HepG2 (cell line): ENCODE data around the gene TUBA4B. TPM values are rescaled to one million over a fixed set of nuclear protein-coding genes. Genes with fewer than 3 reads are reported as not detected.

Experiments used
- CAMTA2 ChIP-seq: sonication (generic); formaldehyde crosslinking; IDR thresholded peaks from 2 replicates; pipeline ENCODE4 v1.4.0; 2020; ENCODE audit warnings: mild to moderate bottlenecking, missing genetic modification reagents, borderline replicate concordance
- ERF ChIP-seq: IDR thresholded peaks from 2 replicates; pipeline ENCODE4 v1.6.1; 2018; ENCODE audit warnings: missing biosample characterization, missing genetic modification reagents
- FIP1L1 ChIP-seq: fragments of 200-400 bp; formaldehyde crosslinking; IDR thresholded peaks from 2 replicates; pipeline ENCODE4 v1.6.1; 2018; ENCODE audit warnings: low read depth, mild to moderate bottlenecking, low read length, moderate library complexity, borderline replicate concordance; ENCODE audit not compliant: insufficient read depth
- HDAC2 ChIP-seq: sonication (generic); formaldehyde crosslinking; IDR thresholded peaks from 2 replicates; pipeline ENCODE4 v1.4.0; 2020; ENCODE audit warnings: missing genetic modification reagents
- HES4 ChIP-seq: sonication (generic); formaldehyde crosslinking; IDR thresholded peaks from 2 replicates; pipeline ENCODE4 v1.9.0; 2021; ENCODE audit warnings: mild to moderate bottlenecking, missing genetic modification reagents, borderline replicate concordance
- RFX5 ChIP-seq: IDR thresholded peaks from 2 replicates; pipeline ENCODE4 v1.6.1; 2011; ENCODE audit warnings: low read depth, low read length, improper control_type of control experiment
- SNAPC2 ChIP-seq: sonication (generic); formaldehyde crosslinking; IDR thresholded peaks from 2 replicates; pipeline ENCODE4 v1.8.1; 2022; ENCODE audit warnings: mild to moderate bottlenecking, missing genetic modification reagents
- ZBTB8A ChIP-seq: sonication (generic); formaldehyde crosslinking; IDR thresholded peaks from 2 replicates; pipeline ENCODE4 v1.4.0; 2020; ENCODE audit warnings: mild to moderate bottlenecking, low read depth, missing genetic modification reagents, borderline replicate concordance
- ZNF234 ChIP-seq: sonication (generic); formaldehyde crosslinking; conservative IDR thresholded peaks from 2 replicates; pipeline ENCODE4 v1.5.1; 2020; ENCODE audit warnings: mild to moderate bottlenecking, missing genetic modification reagents
- ZNF24 ChIP-seq: fragments of 450-650 bp; IDR thresholded peaks from 2 replicates; pipeline ENCODE4 v1.6.1; 2017; ENCODE audit warnings: antibody characterized with exemption, mild to moderate bottlenecking
- ZNF574 ChIP-seq: sonication (generic); formaldehyde crosslinking; IDR thresholded peaks from 2 replicates; pipeline ENCODE4 v1.4.0; 2020; ENCODE audit warnings: missing genetic modification reagents
- ZNF616 ChIP-seq: sonication (generic); formaldehyde crosslinking; IDR thresholded peaks from 2 replicates; pipeline ENCODE4 v1.5.0; 2020; ENCODE audit warnings: low read depth, mild to moderate bottlenecking, missing genetic modification reagents
- polyA plus RNA-seq, 8 experiments: library from polyadenylated mRNA; depleted of rRNA in 3 of 8; stranded (reverse) in 7 of 8; unstranded in 1 of 8; fragments of >200 nt; fragmentation: Illumina TruSeq in 4 of 8; extraction: Trizol in 4 of 8; gene quantifications; 2 replicates each; pipeline versions ENCODE4 v1.2.1 to v1.2.3, GENCODE V29; 2011 to 2016; ENCODE audit warnings: low read depth in 4 of 8, missing spikeins in 1 of 8, mixed read lengths in 1 of 8; ENCODE audit not compliant: insufficient read depth in 1 of 8
- total RNA-seq, 5 experiments: library from RNA; depleted of rRNA; stranded (reverse); fragments of >200 nt; fragmentation: Illumina TruSeq; extraction: Trizol; gene quantifications; 2 replicates each; pipeline ENCODE4 v1.2.3, GENCODE V29; 2016; ENCODE audit warnings: low read depth in 1 of 5
- TF ChIP-seq, protein P1 (sequence below): IDR thresholded peaks from 2 replicates; pipeline ENCODE4 v1.6.1; 2012; ENCODE audit warnings: low read depth, low read length, improper control_type of control experiment
- TF ChIP-seq, protein P2 (sequence below): sonication (generic); formaldehyde crosslinking; IDR thresholded peaks from 2 replicates; pipeline ENCODE4 v1.5.0; 2020; ENCODE audit warnings: missing genetic modification reagents, mild to moderate bottlenecking, borderline replicate concordance
- TF ChIP-seq, protein P3 (sequence below): sonication (generic); formaldehyde crosslinking; IDR thresholded peaks from one replicate; pipeline ENCODE4 v1.5.1; 2020; ENCODE audit warnings: mild to moderate bottlenecking, missing genetic modification reagents; ENCODE audit errors: not compliant biosample characterization

The TUBA4B gene
- total and polyA plus RNA-seq, 2 of the 13 experiments (the other 11 are each of a cell fraction or from before 2014, with no cell fraction given), result 0.18 to 0.22 TPM

- TF ChIP-seq ZNF574 (CRISPR knock-in tag) (no peak), ZNF24 (no peak), ZNF234 (CRISPR knock-in tag) (no peak), RFX5 (no peak), SNAPC2 (no peak), ZNF616 (CRISPR knock-in tag) (no peak), FIP1L1 (no peak), ZBTB8A (no peak), HES4 (CRISPR knock-in tag) (0 out of 2 replicates have a peak, but pooled peaks have one; percentile 57), ERF (CRISPR knock-in tag) (no peak), HDAC2 (no peak), CAMTA2 (CRISPR knock-in tag) (no peak)
- TF ChIP-seq, protein P1, sequence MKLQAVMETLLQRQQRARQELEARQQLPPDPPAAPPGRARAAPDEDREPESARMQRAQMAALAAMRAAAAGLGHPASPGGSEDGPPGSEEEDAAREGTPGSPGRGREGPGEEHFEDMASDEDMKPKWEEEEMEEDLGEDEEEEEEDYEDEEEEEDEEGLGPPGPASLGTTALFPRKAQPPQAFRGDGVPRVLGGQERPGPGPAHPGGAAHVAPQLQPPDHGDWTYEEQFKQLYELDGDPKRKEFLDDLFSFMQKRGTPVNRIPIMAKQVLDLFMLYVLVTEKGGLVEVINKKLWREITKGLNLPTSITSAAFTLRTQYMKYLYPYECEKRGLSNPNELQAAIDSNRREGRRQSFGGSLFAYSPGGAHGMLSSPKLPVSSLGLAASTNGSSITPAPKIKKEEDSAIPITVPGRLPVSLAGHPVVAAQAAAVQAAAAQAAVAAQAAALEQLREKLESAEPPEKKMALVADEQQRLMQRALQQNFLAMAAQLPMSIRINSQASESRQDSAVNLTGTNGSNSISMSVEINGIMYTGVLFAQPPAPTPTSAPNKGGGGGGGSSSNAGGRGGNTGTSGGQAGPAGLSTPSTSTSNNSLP, result no peak
- TF ChIP-seq, protein P2, sequence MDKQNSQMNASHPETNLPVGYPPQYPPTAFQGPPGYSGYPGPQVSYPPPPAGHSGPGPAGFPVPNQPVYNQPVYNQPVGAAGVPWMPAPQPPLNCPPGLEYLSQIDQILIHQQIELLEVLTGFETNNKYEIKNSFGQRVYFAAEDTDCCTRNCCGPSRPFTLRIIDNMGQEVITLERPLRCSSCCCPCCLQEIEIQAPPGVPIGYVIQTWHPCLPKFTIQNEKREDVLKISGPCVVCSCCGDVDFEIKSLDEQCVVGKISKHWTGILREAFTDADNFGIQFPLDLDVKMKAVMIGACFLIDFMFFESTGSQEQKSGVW (CRISPR knock-in tag), result no peak
- TF ChIP-seq, protein P3, sequence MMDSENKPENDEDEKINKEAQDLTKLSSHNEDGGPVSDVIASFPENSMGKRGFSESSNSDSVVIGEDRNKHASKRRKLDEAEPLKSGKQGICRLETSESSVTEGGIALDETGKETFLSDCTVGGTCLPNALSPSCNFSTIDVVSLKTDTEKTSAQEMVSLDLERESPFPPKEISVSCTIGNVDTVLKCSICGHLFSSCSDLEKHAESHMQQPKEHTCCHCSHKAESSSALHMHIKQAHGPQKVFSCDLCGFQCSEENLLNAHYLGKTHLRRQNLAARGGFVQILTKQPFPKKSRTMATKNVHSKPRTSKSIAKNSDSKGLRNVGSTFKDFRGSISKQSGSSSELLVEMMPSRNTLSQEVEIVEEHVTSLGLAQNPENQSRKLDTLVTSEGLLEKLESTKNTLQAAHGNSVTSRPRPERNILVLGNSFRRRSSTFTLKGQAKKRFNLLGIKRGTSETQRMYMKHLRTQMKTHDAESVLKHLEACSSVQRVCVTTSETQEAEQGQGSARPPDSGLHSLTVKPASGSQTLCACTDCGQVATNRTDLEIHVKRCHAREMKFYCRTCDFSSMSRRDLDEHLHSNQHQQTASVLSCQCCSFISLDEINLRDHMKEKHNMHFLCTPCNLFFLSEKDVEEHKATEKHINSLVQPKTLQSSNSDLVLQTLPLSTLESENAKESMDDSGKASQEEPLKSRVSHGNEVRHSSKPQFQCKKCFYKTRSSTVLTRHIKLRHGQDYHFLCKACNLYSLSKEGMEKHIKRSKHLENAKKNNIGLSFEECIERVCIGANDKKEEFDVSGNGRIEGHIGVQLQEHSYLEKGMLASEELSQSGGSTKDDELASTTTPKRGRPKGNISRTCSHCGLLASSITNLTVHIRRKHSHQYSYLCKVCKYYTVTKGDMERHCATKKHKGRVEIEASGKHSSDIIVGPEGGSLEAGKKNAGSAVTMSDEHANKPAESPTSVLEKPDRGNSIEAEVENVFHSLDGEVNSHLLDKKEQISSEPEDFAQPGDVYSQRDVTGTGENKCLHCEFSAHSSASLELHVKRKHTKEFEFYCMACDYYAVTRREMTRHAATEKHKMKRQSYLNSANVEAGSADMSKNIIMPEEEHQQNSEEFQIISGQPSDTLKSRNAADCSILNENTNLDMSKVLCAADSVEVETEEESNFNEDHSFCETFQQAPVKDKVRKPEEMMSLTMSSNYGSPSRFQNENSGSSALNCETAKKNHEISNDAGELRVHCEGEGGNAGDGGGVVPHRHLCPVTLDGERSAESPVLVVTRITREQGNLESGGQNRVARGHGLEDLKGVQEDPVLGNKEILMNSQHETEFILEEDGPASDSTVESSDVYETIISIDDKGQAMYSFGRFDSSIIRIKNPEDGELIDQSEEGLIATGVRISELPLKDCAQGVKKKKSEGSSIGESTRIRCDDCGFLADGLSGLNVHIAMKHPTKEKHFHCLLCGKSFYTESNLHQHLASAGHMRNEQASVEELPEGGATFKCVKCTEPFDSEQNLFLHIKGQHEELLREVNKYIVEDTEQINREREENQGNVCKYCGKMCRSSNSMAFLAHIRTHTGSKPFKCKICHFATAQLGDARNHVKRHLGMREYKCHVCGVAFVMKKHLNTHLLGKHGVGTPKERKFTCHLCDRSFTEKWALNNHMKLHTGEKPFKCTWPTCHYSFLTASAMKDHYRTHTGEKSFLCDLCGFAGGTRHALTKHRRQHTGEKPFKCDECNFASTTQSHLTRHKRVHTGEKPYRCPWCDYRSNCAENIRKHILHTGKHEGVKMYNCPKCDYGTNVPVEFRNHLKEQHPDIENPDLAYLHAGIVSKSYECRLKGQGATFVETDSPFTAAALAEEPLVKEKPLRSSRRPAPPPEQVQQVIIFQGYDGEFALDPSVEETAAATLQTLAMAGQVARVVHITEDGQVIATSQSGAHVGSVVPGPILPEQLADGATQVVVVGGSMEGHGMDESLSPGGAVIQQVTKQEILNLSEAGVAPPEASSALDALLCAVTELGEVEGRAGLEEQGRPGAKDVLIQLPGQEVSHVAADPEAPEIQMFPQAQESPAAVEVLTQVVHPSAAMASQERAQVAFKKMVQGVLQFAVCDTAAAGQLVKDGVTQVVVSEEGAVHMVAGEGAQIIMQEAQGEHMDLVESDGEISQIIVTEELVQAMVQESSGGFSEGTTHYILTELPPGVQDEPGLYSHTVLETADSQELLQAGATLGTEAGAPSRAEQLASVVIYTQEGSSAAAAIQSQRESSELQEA, result no peak
Observed at GRCh38 chr2:219207134-219207883, 45.7 kb upstream of the TUBA4B start (continued).
